GM21360 (cell line): ENCODE results near the gene MOB3A.
"Not testable (repeated sequence)": the region's sequence is repeated elsewhere in the genome, so short reads cannot be mapped to it uniquely, and the experiment has no call there.

Experiments
- ATAC-seq: cut with Tn5 transposase; IDR thresholded peaks from one replicate; pipeline ENCODE4 v1.9.1; 2021; ENCODE audit warnings: mild to moderate bottlenecking, moderate library complexity; ENCODE audit not compliant: unreplicated experiment

MOB3A gene

DNA sequence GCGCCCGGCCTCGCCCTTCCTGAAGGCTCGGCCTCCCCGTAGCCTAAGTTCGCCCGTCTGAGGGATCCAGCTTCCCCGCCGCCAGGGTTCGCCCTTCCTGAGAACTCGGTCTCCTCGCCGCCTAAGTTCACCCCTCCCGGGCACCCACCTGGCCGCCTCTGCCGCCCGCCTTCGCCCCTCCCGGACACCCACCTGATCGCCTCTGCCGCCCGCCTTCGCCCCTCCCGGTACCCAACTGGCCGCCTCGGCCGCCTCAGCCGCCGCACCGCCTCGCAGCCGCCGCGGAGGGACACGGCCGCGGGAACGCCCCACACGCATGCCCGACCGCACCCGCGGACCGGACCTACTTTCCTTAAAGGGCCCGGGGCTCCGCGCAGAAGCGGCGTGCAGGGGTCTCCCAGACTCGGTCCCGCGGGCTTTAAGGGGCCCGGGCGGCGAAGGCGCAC is at the start of gene MOB3A:
TSS of gene MOB3A (minus strand) at position 293 of the 446 bp plus-strand sequence. CDS start 17,766 bp downstream, outside the sequence.
- peak; percentile 26 for ATAC-seq

DNA sequence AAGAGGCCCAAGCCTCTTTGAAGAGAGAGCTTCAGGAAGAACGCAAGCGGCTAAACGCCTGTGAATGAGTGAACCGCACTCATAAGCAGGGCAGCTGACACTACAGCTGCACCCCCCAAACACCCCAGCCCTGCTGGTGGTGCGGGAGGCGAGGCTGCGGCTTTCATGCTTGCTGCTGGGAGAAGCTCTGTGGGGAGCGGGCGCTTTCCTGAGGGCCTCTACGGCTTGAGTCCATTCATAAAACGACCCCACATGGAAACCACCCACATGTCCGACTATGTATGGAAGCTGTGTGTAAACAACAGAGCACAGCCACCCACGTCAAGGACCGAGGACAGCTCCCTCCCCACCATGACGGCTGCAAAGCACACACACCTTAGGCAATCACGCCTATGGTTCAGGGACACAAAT is 49.7 kb upstream of the MOB3A start:
- ATAC-seq = no peak

DNA sequence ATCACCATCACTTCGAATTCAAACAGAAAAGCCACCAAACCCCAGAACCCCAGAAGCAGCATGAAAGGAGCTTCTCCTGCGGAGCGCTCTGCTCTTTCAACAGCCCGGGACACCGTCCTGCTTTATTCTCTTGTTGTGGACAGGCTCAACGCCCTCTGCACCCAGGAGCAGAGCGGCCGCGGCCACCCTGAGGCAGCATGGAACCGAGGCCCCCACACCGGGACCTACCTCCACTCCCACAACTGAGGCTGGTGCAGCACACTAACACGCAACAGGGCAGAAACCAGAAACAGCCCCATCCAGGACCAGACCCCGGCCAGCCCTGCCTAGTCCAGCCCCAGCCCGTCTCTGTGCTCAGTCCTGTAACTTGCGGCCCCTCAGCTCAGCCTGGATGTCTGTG is 48.1 kb upstream of the MOB3A start:
- ATAC-seq = no peak

DNA sequence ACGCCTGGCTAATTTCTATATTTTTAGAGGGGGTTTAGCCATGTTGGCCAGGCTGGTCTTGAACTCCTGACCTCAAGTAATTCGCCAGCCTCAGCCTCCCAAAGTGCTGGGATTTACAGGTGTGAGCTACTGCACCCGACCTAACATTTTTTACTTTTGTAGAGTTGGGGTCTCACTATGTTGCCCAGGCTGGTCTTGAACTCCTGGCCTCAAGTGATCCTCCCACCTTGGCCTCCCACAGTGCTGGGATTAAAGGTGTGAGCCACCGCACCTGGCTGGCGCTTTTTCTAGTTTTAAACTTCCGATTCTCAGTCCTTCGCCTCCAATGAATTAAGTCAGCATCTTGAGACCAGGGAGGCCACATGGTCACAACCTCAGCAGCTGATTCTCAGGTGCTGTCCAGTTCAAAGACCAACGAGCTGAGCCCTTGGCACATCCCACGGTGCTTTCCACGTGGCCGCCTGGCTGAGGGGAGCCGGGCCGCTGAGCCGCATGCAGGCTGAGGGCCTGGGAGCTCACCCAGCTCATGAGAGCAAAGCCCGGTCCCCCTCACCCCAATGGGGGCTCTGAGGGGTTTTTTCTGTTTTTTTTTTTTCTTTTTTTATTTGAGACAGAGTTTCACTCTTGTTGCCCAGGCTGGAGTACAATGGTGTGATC is 46.2 kb upstream of the MOB3A start:
- ATAC-seq = no peak

DNA sequence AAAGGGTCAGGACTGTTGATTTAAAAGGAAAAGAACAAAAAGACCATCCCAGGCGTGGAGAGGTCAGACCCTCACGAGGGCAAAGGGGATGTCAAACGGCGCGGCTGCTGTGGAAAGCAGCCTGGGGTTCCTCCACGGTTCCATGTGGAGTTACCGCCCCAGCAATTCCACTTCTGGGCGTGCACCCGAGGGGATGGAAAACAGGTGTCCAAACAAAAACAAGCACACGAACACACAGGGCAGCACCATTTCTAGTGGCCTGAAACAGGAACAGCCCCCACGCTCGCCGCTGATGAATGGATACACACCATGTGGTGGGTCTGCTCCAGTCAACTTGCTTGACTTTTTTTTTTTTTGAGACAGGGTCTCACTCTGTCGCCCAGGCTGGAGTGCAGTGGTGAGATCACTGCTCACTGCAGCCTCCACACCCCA is 44.0 kb upstream of the MOB3A start:
- no peak for ATAC-seq

DNA sequence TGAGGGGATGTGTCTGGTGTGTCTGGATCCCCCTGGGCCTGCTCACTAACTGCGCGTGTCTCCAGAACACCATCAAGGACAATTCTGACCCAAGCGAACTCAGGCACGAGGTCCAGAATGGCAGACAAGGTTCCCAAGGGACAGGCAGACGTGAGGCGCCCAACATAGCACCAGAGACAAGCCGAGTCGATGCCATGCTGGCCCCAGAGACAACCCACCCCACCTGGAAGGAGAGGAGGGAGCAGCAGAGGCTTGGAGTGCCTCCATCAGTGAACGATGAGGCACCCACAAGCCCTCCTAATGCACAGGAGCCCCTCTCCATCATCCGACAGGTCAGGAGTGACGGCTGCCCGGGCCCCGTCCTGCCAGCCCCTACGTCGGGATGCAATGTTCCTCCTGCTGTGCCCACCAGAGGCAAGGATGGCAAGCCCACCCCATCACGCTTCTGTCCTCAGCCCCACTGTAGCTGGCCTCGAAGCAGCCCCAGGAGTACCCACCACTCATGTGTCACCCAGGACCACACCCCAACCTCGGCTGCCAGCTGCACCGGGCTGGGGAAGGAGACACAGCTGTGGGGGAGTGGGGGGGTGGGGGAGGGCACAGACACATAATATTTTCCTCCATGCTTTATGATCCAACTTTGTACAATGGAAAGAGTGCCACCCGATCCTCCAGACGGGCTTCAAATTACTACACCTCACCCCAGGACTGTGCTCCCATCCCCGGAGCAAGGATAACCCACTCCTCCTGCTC is 43.4 kb upstream of the MOB3A start:
- ATAC-seq = no peak

DNA sequence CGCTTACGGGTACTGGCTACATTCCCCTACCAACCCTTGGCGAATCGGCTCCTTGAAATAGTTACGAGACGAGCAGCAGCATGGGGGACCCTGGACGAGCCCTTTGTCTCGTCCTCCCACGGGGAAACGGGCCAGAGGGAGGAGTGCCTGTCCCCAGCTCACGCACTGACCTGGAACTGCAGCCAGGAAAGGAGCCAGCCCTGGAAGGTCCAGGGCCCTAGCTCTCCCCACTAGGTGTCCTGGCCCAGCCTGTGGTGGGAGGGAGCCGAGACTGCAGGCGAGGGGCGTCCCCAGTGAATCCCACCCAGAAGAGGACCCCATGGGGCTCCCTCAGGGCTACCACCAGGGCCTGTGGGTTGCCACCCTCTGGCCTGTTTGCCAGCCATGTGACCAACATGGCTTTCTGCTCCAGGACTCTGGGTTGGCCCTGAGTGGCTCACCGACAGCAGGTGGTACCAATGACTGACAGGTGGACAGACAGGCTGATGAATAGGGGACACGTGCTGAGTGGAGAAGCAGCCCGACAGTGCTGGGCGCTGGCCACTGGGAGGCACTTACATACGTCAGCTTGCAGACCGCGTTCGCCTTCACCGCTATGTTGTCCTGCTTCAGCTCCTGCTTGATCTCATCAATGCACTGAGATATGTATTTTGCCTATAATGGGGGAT is 42.1 kb upstream of the MOB3A start:
- ATAC-seq = no peak

DNA sequence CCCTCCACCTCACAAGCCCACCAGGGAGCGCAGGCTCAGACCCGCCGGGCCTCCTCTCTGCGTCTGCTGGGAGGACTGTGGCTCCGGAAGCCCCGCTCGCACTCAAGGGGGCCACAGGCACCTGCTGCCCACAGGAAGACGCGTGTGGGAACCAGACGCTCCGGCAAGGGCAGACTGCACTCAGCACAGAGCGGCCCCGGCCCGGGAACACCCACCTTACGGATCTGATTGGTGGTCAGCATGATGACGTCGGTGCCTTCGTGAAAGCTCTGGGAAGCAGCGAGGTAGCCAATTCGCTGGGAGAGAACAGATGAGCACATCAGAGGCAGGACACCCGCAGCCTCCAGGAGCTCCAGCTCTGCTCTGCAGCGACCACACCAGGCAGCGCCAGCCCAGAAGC is 40.7 kb upstream of the MOB3A start:
- ATAC-seq = no peak

DNA sequence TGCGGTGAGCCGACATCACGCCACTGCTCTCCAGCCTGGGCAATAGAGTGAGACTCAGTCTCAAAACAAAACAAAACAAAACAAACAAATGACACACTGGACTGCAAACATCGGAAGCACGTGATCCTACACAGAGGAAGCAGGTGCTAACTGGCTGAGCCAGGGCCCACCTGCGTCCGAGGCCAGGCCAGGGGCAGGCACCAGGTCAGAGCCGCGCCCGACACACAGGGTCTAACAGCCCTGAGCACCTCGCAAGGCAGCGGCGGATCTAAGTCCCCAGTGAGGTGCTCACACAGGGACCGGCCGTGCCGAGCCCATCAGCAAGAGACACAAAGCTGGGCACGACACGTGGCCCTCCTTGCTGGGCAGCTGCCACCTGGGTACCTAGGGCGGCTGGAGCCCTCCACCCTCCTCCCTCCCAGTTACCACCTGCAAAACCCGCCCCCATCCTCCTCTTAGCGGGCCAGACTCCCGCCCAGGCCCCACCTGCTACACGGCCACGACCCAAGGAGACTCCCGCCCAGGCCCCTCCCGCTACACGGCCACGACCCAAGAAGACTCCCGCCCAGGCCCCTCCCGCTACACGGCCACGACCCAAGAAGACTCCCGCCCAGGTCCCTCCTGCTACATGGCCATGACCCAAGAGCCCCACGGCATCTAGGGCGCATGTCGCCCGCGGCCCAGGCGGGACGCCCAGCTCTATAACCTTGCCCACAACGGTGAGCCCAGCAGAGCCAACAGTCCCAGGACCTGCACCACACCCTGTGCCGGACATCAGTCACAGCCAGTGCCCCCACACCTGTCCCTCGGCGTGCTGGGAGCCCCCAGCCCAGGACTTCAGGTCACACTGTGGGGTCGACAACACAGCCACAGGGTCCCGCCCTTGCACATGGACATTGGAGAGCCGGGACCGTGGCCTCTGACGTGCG is 39.6 kb upstream of the MOB3A start:
- ATAC-seq = no peak

DNA sequence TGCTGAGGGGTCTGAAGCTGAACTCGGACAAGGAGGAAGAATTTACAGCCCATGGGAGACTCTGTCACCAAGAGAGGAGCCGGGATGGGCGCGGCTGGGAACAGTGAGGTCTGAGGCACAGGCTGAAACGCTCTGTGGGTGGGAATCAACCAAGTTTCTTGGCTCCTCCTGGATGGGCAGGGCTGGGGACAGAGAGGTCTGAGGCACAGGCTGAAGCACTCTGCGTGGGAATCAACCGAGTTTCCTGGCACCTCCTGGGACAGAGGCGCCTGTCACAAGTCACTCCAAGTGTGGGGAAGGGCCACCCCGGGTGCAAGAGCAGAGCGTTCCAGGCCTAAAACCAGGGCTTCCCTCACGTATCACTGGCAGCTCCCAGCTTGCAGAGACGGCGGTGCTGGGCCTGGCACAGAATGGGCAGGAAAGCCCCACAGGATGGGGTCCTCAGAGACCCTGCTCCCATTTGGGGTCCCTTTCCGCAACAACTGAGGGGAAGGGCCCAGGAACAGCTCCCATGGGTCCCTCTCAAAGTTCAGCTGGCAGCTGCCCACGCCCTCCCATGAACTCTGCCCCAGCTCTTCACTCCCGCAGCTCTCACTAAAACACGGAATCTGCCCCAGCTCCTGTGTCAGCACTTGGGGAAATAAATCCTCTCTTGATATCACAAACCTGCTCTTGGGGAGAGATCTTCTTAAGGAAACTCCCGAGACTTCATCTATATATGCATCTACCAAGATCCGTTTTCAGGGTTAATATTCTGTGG is 36.8 kb upstream of the MOB3A start:
- ATAC-seq = no peak

DNA sequence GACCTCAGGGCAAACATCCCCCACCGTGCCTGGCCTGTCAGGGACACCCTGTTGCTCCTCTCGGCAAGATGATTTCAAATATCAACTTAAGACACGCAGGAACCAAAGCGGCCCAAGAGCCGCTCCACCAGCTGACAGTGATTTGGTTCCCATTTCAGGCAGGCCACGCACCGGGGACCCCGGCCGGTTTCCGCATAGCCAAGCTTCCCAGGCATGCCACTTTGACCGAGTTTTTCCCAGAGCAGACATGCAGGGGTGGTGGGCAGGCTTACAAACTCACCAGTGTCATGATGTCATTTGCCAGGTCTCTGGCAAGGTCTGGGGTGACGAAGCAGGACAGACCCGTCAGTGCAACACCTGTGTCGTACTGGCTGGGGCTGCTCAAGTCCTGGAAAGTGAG is 36.1 kb upstream of the MOB3A start:
- ATAC-seq = no peak

DNA sequence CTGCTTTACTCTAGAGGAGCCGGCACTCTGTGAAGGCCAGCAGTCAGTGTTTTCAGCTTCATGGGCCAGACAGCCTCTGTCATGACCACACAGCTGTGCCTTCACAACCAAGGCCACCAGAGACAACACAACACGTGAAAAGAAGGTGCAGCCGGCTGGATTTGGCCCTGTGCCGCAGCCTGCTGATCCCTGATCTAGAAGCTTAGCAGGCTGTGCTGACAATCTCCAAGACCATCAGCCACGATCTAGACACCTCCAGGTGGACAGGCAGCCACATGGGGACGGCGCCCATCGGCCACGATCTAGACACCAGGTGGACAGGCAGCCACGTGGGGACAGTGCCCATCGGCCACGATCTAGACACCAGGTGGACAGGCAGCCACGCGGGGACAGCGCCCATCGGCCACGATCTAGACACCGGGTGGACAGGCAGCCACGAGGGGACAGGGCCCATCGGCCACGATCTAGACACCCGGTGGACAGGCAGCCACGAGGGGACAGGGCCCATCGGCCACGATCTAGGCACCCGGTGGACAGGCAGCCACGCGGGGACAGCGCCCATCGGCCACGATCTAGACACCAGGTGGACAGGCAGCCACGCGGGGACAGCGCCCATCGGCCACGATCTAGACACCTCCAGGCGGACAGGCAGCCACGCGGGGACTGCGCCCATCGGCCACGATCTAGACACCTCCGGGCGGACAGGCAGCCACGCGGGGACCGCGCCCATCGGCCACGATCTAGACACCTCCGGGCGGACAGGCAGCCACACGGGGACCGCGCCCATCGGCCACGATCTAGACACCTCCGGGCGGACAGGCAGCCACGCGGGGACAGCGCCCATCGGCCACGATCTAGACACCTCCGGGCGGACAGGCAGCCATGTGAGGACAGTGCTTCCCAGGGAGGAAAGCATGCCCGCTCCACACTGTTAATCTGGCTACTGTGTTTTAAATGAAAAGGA is 35.2 kb upstream of the MOB3A start:
- ATAC-seq = not testable (repeated sequence)

DNA sequence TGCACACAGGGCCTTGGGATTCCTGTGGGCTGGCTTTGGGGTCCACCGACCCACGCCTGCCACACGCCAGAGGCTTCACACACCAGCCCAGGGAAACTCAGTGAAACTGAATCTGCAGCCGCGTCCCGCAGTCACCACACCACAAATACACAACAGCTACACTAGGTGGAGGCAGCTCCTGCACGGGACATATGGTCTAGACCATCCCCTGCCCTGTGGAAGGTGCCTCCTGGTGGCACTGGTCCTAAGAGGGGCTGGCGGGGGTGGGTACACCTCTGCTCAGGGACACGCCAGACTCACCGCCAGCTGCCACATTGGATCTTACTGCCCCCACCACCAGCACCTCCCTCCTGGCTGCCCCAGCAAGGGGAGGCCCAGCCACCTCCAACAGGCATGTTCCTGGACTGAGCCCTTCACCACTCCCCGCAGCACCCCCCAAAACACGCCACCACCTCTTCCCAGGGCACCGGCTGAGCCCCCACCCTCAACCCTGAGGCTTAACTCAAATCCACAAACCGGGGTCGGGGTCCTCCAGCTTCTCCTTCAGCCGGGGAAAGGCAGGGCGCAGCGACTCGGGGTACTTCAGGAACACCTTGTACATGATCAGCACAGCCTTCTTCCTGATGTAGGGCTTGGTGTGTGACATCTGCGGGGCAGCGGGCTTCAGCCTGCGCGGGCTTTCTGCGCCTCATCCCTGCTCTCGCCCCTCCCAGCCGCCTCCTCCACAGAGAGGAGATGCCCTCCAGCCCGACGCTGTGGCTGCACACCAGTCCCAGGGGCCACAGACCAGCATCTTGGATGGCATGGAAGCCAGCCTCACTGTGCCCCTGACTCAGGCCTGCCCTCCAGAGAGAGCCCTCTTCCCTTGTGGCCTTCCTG is 34.0 kb upstream of the MOB3A start:
- no peak for ATAC-seq

DNA sequence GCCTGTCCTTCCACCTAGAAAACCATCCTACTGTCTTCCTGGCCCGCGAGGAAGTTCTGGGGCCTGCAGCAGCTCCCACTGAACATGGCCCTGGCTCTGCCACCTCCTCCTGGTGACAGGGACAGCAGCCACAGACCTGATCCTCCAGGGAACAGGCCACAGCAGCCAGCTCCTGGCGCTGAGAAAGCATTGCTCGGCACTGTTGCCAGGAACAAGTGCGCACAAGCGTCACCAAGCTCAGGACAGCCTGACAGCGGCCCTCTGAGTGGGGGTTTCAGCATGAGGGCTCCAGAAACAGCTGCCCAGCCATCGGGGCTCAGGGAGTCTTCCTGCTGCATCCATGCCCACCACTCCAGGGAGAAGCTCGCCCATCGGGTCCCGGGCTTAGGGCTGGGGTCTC is 33.4 kb upstream of the MOB3A start:
- no peak for ATAC-seq

DNA sequence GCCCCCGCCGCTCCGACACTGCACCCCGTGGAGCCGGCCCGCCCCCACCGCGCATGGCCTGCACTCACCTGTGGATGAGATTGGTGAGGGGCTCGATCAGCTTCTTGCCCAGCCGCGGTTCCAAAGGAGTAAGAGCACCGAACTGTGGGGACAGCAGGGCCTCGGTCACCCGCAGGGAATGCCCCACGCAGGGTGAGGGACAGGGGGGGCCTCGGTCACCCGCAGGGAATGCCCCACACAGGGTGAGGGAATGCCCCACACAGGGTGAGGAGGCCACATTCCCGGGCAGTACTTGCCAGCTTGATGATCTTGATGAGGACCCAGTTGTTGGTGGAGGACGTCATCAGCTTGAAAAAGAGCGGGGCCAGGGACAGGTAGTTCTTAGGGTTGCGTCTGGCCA is 32.9 kb upstream of the MOB3A start:
- no peak for ATAC-seq

DNA sequence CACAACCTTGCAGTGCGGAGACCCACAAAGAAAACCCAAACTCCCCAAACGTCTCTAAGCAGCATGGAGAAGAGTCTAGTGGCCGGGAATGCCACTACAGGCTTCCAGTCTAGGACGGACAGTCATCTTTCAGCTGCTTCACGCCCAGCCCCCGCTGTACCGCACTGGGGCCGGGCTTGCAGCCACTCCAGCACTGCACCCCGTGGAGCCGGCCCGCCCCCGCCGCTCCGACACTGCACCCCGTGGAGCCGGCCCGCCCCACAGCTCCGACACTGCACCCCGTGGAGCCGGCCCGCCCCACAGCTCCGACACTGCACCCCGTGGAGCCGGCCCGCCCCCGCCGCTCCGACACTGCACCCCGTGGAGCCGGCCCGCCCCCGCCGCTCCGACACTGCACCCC is 32.1 kb upstream of the MOB3A start:
- not testable (repeated sequence) for ATAC-seq

DNA sequence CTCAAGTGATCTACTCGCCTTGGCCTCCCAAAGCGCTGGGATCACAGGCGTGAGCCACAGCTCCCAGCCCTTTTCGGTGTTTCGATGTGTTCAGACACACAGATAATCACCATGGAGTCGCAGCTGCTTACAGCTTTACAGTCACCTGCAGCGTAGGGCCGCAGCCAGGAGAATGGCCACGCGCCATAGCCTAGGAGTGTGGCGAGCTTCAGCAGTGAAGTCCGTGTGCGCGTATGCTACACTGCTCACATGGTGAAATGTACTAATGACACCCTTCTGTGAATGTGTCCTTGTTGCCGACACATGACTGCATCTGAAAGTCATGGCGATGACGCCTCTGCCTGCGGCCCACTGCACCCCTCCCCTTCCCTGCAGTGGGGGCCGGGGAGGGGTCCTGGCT is 31.6 kb upstream of the MOB3A start:
- no peak for ATAC-seq
